ENCODE results near the gene CDH22.

DNA sequence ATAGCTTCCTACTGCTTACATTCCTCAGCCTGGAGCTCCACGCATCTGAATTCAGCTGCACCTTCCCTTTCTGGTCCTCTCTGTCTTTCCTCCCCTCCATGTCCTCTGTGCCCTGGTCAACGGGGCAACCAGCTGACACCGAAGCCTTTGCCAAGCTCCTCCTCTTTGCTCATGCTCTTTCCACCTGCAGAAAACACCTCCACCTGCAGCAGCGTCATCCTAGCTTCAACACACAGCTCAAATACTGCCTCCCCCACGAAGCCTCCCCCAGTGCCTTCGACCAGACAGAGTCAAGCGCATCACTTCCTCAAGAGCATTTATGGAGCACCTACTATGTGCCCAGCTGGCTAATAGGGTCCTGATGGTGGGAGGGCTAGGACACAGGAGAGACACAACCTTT lies 9.2 kb downstream of the CDH22 start:
- TF ChIP-seq, protein P1, sequence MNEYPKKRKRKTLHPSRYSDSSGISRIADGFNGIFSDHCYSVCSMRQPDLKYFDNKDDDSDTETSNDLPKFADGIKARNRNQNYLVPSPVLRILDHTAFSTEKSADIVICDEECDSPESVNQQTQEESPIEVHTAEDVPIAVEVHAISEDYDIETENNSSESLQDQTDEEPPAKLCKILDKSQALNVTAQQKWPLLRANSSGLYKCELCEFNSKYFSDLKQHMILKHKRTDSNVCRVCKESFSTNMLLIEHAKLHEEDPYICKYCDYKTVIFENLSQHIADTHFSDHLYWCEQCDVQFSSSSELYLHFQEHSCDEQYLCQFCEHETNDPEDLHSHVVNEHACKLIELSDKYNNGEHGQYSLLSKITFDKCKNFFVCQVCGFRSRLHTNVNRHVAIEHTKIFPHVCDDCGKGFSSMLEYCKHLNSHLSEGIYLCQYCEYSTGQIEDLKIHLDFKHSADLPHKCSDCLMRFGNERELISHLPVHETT (CRISPR knock-in tag; conservative IDR thresholded peaks at IDR 0.05 in 1 of 2, IDR thresholded peaks at IDR 0.05 in 1 of 2): no peak
- TF ChIP-seq ETV5 (CRISPR knock-in tag; IDR thresholded peaks at IDR 0.05; ENCODE audit: low read depth) (no peak), CBFB (CRISPR knock-in tag; IDR thresholded peaks at IDR 0.05) (no peak), SIN3A (IDR thresholded peaks at IDR 0.05; ENCODE audit: borderline replicate concordance in 2 of 2, control insufficient read depth in 1 of 2, low read depth in 2 of 2, low read length in 2 of 2) (no peak), JUN (IDR thresholded peaks at IDR 0.05; ENCODE audit: borderline replicate concordance, low read depth, low read length) (no peak), JUN (CRISPR knock-in tag; IDR thresholded peaks at IDR 0.05; ENCODE audit: borderline replicate concordance) (no peak), SMARCE1 (IDR thresholded peaks at IDR 0.05) (no peak), HMG20A (CRISPR knock-in tag; conservative IDR thresholded peaks at IDR 0.05) (no peak)
- TF ChIP-seq, protein P2, sequence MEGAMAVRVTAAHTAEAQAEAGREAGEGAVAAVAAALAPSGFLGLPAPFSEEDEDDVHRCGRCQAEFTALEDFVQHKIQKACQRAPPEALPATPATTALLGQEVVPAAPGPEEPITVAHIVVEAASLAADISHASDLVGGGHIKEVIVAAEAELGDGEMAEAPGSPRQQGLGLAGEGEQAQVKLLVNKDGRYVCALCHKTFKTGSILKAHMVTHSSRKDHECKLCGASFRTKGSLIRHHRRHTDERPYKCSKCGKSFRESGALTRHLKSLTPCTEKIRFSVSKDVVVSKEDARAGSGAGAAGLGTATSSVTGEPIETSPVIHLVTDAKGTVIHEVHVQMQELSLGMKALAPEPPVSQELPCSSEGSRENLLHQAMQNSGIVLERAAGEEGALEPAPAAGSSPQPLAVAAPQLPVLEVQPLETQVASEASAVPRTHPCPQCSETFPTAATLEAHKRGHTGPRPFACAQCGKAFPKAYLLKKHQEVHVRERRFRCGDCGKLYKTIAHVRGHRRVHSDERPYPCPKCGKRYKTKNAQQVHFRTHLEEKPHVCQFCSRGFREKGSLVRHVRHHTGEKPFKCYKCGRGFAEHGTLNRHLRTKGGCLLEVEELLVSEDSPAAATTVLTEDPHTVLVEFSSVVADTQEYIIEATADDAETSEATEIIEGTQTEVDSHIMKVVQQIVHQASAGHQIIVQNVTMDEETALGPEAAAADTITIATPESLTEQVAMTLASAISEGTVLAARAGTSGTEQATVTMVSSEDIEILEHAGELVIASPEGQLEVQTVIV (CRISPR knock-in tag; IDR thresholded peaks at IDR 0.05; ENCODE audit: borderline replicate concordance): no peak
- TF ChIP-seq, protein P3, sequence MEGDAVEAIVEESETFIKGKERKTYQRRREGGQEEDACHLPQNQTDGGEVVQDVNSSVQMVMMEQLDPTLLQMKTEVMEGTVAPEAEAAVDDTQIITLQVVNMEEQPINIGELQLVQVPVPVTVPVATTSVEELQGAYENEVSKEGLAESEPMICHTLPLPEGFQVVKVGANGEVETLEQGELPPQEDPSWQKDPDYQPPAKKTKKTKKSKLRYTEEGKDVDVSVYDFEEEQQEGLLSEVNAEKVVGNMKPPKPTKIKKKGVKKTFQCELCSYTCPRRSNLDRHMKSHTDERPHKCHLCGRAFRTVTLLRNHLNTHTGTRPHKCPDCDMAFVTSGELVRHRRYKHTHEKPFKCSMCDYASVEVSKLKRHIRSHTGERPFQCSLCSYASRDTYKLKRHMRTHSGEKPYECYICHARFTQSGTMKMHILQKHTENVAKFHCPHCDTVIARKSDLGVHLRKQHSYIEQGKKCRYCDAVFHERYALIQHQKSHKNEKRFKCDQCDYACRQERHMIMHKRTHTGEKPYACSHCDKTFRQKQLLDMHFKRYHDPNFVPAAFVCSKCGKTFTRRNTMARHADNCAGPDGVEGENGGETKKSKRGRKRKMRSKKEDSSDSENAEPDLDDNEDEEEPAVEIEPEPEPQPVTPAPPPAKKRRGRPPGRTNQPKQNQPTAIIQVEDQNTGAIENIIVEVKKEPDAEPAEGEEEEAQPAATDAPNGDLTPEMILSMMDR (IDR thresholded peaks at IDR 0.05 in 2 of 3, conservative IDR thresholded peaks at IDR 0.05 in 1 of 3; ENCODE audit: insufficient read depth in 2 of 3, low read depth in 1 of 3, low read length in 3 of 3): no peak
- TF ChIP-seq, protein P4, sequence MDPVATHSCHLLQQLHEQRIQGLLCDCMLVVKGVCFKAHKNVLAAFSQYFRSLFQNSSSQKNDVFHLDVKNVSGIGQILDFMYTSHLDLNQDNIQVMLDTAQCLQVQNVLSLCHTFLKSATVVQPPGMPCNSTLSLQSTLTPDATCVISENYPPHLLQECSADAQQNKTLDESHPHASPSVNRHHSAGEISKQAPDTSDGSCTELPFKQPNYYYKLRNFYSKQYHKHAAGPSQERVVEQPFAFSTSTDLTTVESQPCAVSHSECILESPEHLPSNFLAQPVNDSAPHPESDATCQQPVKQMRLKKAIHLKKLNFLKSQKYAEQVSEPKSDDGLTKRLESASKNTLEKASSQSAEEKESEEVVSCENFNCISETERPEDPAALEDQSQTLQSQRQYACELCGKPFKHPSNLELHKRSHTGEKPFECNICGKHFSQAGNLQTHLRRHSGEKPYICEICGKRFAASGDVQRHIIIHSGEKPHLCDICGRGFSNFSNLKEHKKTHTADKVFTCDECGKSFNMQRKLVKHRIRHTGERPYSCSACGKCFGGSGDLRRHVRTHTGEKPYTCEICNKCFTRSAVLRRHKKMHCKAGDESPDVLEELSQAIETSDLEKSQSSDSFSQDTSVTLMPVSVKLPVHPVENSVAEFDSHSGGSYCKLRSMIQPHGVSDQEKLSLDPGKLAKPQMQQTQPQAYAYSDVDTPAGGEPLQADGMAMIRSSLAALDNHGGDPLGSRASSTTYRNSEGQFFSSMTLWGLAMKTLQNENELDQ (CRISPR knock-in tag; IDR thresholded peaks at IDR 0.05; ENCODE audit: borderline replicate concordance): no peak
- TF ChIP-seq, protein P5, sequence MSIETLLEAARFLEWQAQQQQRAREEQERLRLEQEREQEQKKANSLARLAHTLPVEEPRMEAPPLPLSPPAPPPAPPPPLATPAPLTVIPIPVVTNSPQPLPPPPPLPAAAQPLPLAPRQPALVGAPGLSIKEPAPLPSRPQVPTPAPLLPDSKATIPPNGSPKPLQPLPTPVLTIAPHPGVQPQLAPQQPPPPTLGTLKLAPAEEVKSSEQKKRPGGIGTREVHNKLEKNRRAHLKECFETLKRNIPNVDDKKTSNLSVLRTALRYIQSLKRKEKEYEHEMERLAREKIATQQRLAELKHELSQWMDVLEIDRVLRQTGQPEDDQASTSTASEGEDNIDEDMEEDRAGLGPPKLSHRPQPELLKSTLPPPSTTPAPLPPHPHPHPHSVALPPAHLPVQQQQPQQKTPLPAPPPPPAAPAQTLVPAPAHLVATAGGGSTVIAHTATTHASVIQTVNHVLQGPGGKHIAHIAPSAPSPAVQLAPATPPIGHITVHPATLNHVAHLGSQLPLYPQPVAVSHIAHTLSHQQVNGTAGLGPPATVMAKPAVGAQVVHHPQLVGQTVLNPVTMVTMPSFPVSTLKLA (conservative IDR thresholded peaks at IDR 0.05): no peak
- TF ChIP-seq, protein P6, sequence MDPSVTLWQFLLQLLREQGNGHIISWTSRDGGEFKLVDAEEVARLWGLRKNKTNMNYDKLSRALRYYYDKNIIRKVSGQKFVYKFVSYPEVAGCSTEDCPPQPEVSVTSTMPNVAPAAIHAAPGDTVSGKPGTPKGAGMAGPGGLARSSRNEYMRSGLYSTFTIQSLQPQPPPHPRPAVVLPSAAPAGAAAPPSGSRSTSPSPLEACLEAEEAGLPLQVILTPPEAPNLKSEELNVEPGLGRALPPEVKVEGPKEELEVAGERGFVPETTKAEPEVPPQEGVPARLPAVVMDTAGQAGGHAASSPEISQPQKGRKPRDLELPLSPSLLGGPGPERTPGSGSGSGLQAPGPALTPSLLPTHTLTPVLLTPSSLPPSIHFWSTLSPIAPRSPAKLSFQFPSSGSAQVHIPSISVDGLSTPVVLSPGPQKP (CRISPR knock-in tag; IDR thresholded peaks at IDR 0.05): no peak
